OCI-LY1 (cell line): ENCODE data around the gene PXDN.

Experiments used
- H2AFZ ChIP-seq: fragments of 200-600 bp; sonication (generic), shearing (Covaris generic); 2 replicates; pipeline ENCODE4 v1.6.0; 2014; ENCODE audit warnings: antibody characterized with exemption, mild to moderate bottlenecking, low read length
- H3F3A ChIP-seq: fragments of 200-600 bp; sonication (generic), shearing (Covaris generic); 2 replicates; pipeline ENCODE4 v1.6.0; 2014; ENCODE audit warnings: mild to moderate bottlenecking, antibody characterized with exemption, low read length, moderate library complexity; ENCODE audit not compliant: insufficient read depth
- H3K27ac ChIP-seq: fragments of 200-600 bp; sonication (generic); 2 replicates; pipeline ENCODE4 v1.5.1; 2014; ENCODE audit warnings: low read length, mixed run types, mild to moderate bottlenecking, low read depth; ENCODE audit not compliant: poor library complexity, severe bottlenecking
- H3K27me3 ChIP-seq: fragments of 200-600 bp; sonication (generic); 2 replicates; pipeline ENCODE4 v1.6.0; 2014; ENCODE audit warnings: antibody characterized with exemption, mild to moderate bottlenecking, low read length, moderate library complexity; ENCODE audit not compliant: insufficient read depth
- H3K36me3 ChIP-seq: fragments of 200-600 bp; sonication (generic); 2 replicates; pipeline ENCODE4 v1.6.1; 2014; ENCODE audit warnings: mild to moderate bottlenecking, antibody characterized with exemption, low read length, moderate library complexity, mixed read lengths; ENCODE audit not compliant: insufficient read depth
- H3K4me1 ChIP-seq: fragments of 200-600 bp; sonication (generic); 2 replicates; pipeline ENCODE4 v1.5.1; 2014; ENCODE audit warnings: mild to moderate bottlenecking, low read length, moderate library complexity; ENCODE audit not compliant: insufficient read depth, severe bottlenecking
- H3K4me2 ChIP-seq: fragments of 200-600 bp; sonication (generic), shearing (Covaris generic); 2 replicates; pipeline ENCODE4 v1.6.1; 2014; ENCODE audit warnings: low read length
- H3K4me3 ChIP-seq: fragments of 200-600 bp; sonication (generic); 2 replicates; pipeline ENCODE4 v1.5.1; 2014; ENCODE audit warnings: low read length, low read depth, mild to moderate bottlenecking, mixed read lengths; ENCODE audit not compliant: poor library complexity, severe bottlenecking
- H3K79me2 ChIP-seq: fragments of 200-600 bp; shearing (Covaris generic); 2 replicates; pipeline ENCODE4 v1.6.1; 2016; ENCODE audit warnings: mixed run types, low read length, mixed read lengths; ENCODE audit not compliant: insufficient read depth
- H3K9ac ChIP-seq: fragments of 200-600 bp; sonication (generic), shearing (Covaris generic); 2 replicates; pipeline ENCODE4 v1.6.1; 2014; ENCODE audit warnings: mild to moderate bottlenecking, low read length, mixed read lengths
- H3K9me2 ChIP-seq: fragments of 200-600 bp; sonication (generic), shearing (Covaris generic); 2 replicates; pipeline ENCODE4 v1.6.1; 2014; ENCODE audit warnings: low read depth, mild to moderate bottlenecking, low read length, mixed read lengths
- H3K9me3 ChIP-seq: fragments of 200-600 bp; shearing (Covaris generic); 2 replicates; pipeline ENCODE4 v1.6.1; 2014; ENCODE audit warnings: low read length, mixed read lengths
- H4K20me1 ChIP-seq: fragments of 200-600 bp; sonication (generic), shearing (Covaris generic); 2 replicates; pipeline ENCODE4 v1.6.0; 2016; ENCODE audit warnings: mild to moderate bottlenecking, low read length; ENCODE audit not compliant: insufficient read depth
- CTCF ChIP-seq: fragments of 200-600 bp; sonication (generic), shearing (Covaris generic); IDR thresholded peaks from 2 replicates; pipeline ENCODE4 v1.5.1; 2017; ENCODE audit warnings: mild to moderate bottlenecking, antibody characterized with exemption, low read length, moderate library complexity, mixed read lengths
- EZH2 ChIP-seq: fragments of 200-600 bp; sonication (generic), shearing (Covaris generic); IDR thresholded peaks from 2 replicates; pipeline ENCODE4 v1.8.0; 2017; ENCODE audit warnings: borderline replicate concordance, mixed run types, mild to moderate bottlenecking, antibody characterized with exemption, low read length, moderate library complexity, mixed read lengths

PXDN gene

DNA sequence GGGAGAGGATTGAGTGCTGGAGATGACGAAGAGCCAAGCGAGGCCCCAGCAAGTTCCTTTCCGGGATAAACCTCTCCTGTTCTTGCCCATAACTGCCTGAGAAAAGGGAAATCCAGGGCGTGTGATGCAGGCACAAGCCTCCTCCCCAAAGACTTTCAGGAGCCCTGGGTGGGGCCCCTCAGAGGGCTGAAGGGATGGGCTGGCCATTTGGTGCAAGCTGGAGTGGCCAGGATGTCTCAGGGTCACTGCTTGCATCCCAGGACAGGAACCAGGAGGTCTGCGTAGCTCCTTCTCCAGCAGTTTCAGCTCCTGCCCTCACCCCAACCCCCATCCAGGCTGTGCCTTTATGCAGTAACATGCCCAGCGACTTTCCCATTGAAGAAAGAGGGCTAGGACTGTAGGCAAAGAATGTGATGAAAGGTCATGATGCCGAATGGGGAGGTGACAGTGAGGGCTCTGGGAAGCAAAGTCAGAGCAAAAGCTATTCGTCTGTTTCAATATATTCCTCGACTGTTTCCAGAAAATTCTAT is 80.2 kb downstream of the PXDN start:
- no peaks in the 10 kb centered on the region for H3K9me3 ChIP-seq
- no peaks in the 10 kb centered on the region for H4K20me1 ChIP-seq
- H3K9me2 ChIP-seq = no peaks in the 10 kb centered on the region
- no peak overlapping the region for H3K4me3 ChIP-seq
- no peaks in the 10 kb centered on the region for H3K79me2 ChIP-seq
- no peak overlapping the region for H2AFZ ChIP-seq
- TF ChIP-seq EZH2 (no peak), CTCF (no peak)
- no peaks in the 10 kb centered on the region for H3K4me1 ChIP-seq
- no peak overlapping the region for H3K4me2 ChIP-seq
- no peak overlapping the region for H3K9ac ChIP-seq
- no peak overlapping the region for H3K27ac ChIP-seq
- no peaks in the 10 kb centered on the region for H3K36me3 ChIP-seq
- 0 out of 2 replicates have a peak, but pooled peaks cover 4% of the 10 kb centered on the region for H3K27me3 ChIP-seq
- no peaks in the 10 kb centered on the region for H3F3A ChIP-seq

DNA sequence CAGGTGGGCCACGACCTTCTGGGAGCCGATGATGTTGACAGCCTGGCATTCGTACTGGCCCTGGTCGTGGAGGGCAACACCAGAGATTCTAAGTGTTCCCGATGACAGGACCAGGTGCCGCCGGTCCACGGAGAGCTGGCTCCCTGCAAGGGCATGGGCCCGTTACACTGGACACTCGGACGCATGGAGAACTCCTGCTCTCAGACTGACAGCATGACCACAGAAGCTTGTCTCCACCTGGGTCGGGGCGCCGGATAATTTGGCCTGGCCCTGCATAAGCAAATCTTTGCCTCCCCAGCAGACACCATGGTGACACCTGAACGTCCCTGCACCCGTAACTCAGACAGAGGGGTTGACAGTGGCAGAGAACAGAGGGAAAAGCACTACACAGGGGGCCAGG is 80.7 kb downstream of the PXDN start:
- H3K9me2 ChIP-seq = no peaks in the 10 kb centered on the region
- no peaks in the 10 kb centered on the region for H3K9me3 ChIP-seq
- H4K20me1 ChIP-seq = no peaks in the 10 kb centered on the region
- no peak overlapping the region for H3K27ac ChIP-seq
- no peak overlapping the region for H3K9ac ChIP-seq
- TF ChIP-seq EZH2 = no peak
- no peak for TF ChIP-seq CTCF
- H3K4me3 ChIP-seq = no peak overlapping the region
- H3K27me3 ChIP-seq = 0 out of 2 replicates have a peak, but pooled peaks cover 4% of the 10 kb centered on the region
- H3K4me2 ChIP-seq = no peak overlapping the region
- no peaks in the 10 kb centered on the region for H3K79me2 ChIP-seq
- H3K4me1 ChIP-seq = no peaks in the 10 kb centered on the region
- no peak overlapping the region for H2AFZ ChIP-seq
- H3K36me3 ChIP-seq = no peaks in the 10 kb centered on the region
- H3F3A ChIP-seq = no peaks in the 10 kb centered on the region

DNA sequence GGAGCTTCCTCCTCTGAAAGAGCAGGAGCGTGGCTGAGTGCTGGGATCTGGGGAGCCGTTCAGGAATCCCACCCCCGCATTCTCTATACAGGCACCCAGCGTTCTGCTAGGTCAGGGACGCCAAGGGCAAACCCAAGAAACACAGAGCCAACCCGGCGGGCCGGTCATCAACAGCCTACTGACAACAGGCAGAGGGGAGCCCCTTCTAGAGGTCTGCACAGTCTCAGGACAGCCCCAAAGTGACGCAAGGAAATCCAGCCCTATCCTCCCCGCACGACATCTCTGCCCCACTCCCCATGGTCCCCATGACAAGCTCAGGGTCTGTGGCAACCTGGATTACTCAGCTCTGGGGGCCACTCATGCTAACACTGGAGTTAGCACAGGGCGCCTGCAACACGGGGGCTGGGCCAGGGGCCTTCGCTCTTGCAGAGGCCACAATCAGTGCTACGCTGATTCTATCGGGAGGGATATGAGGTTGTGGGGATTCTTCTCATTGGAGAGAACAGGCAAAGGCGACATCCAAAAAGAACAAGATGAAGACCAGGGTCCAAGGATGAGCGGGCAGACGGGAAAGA is 81.6 kb downstream of the PXDN start:
- Histone ChIP-seq H3F3A (no peaks in the 10 kb centered on the region), H3K36me3 (no peaks in the 10 kb centered on the region), H3K27ac (no peak overlapping the region), H2AFZ (no peak overlapping the region), H3K79me2 (no peaks in the 10 kb centered on the region), H3K4me1 (no peaks in the 10 kb centered on the region), H3K27me3 (0 out of 2 replicates have a peak, but pooled peaks cover 4% of the 10 kb centered on the region), H3K9ac (no peak overlapping the region), H4K20me1 (no peaks in the 10 kb centered on the region), H3K9me2 (no peaks in the 10 kb centered on the region), H3K9me3 (no peaks in the 10 kb centered on the region), H3K4me3 (no peak overlapping the region), H3K4me2 (no peak overlapping the region)
- TF ChIP-seq CTCF (no peak), EZH2 (no peak)
